ENCODE results near the gene CTDP1.

The CTDP1 gene

DNA sequence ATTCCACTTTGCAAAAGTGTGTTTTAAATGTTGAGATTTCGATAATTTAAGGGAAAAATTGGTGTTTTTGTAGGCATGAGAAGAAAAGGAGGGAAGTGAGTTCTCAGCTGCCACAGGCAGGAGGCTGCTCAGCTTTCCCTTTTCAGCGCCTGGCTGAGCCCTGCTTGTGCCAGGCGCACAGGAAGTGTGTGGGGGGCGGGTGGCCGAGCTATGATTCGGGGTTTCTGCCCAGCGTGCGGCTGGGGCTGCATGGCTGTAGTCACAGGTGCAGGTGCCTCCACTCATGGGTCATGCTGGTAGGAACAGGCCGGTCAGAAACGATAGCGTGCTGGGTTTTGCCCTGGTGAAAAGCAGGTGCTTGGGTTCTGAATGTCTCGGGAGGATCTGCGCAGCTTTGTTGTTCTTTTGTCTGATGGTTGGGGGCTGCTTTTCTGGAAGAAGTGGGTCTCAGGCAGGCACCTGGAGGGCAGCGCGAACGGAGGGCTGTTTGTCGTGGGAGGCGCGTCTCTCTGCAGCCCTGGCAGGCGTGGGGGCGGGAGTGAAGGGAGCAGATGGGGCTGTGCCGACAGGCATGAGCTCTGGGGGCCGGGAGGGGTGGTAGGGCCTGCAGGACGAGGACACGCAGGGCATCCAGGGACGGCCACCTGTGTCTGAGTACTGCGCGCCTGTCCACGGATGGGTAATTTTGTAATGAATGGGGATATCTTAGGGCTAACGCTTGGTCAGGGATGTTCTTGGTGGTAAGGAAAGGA is 120.2 kb downstream of the CTDP1 start:
- peak in 2 of 3 experiments; percentile 60 to 76 for DNase-seq

DNA sequence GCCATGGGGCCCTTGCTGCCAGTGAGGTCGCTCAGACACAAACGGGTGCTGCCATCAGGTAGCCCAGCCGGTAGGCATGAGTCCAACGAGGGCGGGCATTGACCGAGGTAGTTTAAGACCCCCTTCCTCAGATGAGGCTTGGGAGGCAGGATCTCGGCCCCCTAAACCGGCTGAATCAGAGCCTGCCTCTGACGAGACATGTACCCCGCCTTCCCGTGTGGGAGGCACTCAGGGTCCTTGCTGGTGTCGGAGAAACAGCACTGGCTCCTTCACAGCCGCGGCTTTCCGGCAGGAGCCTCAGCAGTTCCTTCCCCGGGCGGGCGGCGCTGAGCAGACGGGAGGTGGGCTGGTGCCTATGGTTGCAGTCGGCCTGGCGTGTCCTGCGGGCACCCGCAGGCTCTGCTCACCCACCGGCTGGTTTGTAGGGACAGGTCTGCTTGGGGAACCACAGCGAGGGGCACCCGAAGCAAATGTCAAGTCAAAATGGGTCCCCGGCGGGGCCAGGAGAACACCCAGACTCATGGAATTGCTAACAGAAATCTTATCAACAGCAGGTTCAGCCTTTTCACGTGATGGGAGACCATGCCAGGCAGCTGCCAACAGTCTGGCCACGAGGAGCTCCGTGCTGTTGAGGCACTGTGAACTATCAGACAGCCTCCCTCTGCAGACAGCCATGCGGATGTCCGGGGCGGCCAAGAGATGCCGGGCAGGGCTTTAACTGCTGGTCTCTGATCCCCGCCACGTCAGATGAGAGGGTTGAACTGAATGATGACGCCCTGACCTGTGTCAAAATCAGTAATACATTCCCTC is 121.0 kb downstream of the CTDP1 start:
- DNase-seq: no peak

DNA sequence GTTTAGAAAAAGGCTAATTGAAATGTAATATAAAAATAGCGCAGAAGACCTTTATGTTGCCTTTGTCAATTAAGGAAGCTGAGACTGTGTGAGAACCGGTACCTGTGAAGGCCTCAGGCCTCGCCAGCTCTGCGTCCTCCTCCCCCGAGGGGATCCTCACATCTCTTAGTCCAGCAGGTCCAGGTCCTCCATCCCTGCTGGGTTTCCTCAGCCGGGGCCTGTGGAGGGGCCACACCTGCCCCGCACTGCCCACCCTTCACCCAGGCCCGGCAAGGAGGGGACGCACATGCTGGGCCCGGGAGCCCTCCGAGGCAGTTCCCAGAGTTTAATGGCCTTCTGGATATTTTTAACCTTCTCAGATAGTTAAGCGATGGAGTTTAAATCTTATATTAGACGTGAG is 121.6 kb downstream of the CTDP1 start:
- DNase-seq: no peak

DNA sequence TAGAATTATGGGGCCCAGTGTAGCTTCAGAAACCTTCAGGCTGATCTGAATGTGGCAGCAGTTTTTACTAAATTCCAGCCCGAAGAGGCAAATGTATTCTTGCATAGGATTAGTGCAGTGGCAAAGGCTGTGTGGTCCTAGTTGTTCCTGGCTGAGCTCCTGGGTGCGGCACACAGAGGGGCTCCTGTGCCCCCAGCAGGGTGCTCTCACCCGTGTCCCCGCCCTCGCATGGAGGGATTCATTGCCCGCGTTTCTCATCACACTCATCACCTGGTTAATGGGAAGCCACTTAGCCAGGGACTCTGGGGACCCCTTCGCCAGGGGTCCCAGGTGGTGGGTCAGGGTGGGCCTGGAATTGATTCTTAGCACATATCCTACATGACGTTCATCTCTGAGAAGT is 122.0 kb downstream of the CTDP1 start:
- no peak for DNase-seq

DNA sequence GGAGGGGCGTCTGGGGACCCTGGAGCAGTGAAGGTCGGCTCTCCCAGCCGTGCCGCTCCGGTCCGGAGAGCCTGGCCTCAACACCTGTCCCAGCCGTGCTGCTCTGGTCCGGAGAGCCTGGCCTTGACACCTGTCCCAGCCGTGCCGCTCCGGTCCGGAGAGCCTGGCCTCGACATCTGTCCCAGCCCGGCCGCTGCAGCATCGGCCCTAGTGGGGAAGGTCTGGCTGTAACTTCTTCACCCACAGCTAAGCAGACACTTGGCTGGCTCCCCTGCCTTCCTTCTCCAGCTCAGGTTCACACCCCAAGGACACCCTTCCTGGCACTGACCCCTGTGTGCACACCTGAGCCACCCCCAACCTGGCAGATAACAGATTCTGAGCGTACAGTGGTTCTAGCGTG is 122.7 kb downstream of the CTDP1 start:
- no peak for DNase-seq

DNA sequence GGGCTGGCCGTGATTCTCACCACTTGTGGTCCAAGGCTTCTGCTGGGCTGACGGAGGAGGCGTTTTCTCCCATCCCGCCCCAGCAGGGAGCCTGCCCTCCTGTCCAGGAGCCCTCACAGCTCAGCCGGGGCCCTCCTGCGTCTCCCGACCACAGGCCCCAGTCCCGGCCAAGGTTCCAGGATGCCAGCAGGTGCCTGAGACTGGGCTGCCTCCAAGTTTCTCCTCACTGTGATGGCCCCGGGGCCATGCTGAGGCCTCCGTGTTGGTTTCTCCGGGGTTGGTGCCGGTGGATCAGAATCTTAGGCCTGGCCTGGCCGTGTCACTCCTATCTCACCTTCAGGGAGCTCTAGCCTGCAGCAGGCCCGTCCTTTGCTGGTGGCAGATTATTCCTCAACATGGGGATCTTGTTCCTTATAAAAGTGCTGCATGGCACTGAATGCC is 124.0 kb downstream of the CTDP1 start:
- DNase-seq: no peak
